ENCODE data around the gene MUC5AC.

MUC5AC gene

GRCh38 chr11:1232883-1233321 is 75.1 kb downstream of the MUC5AC start:
- Histone ChIP-seq H3K36me3 (ENCODE audit: control insufficient read depth in 2 of 2, insufficient read depth in 2 of 2, low read length in 2 of 2) (no peaks in the 10 kb centered on the region), H3K27ac (ENCODE audit: low read length) (no peak overlapping the region), H3K4me3 (ENCODE audit: low read length in 2 of 2) (no peak overlapping the region), H3K9ac (ENCODE audit: low read length in 2 of 2) (no peak overlapping the region), H3K27me3 (ENCODE audit: control insufficient read depth in 1 of 2, insufficient read depth in 2 of 2, low read length in 2 of 2) (peaks cover 0 to 3% of the 10 kb centered on the region in 2 donors), H3K4me1 (ENCODE audit: control insufficient read depth, insufficient read depth, low read length) (no peaks in the 10 kb centered on the region), H3K9me3 (ENCODE audit: control insufficient read depth in 2 of 2, low read length in 2 of 2) (no peaks in the 10 kb centered on the region)

- Histone ChIP-seq H3K4me3 (ENCODE audit: low read length in 2 of 2) (no peak overlapping the region), H3K27me3 (ENCODE audit: control insufficient read depth in 1 of 2, insufficient read depth in 2 of 2, low read length in 2 of 2) (peaks cover 0 to 3% of the 10 kb centered on the region in 2 donors), H3K9me3 (ENCODE audit: control insufficient read depth in 2 of 2, low read length in 2 of 2) (no peaks in the 10 kb centered on the region), H3K27ac (ENCODE audit: low read length) (no peak overlapping the region), H3K36me3 (ENCODE audit: control insufficient read depth in 2 of 2, insufficient read depth in 2 of 2, low read length in 2 of 2) (no peaks in the 10 kb centered on the region), H3K9ac (ENCODE audit: low read length in 2 of 2) (no peak overlapping the region), H3K4me1 (ENCODE audit: control insufficient read depth, insufficient read depth, low read length) (no peaks in the 10 kb centered on the region)
Measured at GRCh38 chr11:1233351-1234053, 75.7 kb downstream of the MUC5AC start.

- Histone ChIP-seq H3K4me1 (ENCODE audit: control insufficient read depth, insufficient read depth, low read length) (no peaks in the 10 kb centered on the region), H3K4me3 (ENCODE audit: low read length in 2 of 2) (no peak overlapping the region), H3K9ac (ENCODE audit: low read length in 2 of 2) (no peak overlapping the region), H3K9me3 (ENCODE audit: control insufficient read depth in 2 of 2, low read length in 2 of 2) (no peaks in the 10 kb centered on the region), H3K27me3 (ENCODE audit: control insufficient read depth in 1 of 2, insufficient read depth in 2 of 2, low read length in 2 of 2) (peaks cover 0 to 3% of the 10 kb centered on the region in 2 donors), H3K36me3 (ENCODE audit: control insufficient read depth in 2 of 2, insufficient read depth in 2 of 2, low read length in 2 of 2) (no peaks in the 10 kb centered on the region), H3K27ac (ENCODE audit: low read length) (no peak overlapping the region)
Measured at GRCh38 chr11:1234054-1234720, 76.4 kb downstream of the MUC5AC start.

GRCh38 chr11:1234771-1235305 is 77.1 kb downstream of the MUC5AC start:
- Histone ChIP-seq H3K4me3 (ENCODE audit: low read length in 2 of 2) (no peak overlapping the region), H3K9ac (ENCODE audit: low read length in 2 of 2) (no peak overlapping the region), H3K9me3 (ENCODE audit: control insufficient read depth in 2 of 2, low read length in 2 of 2) (no peaks in the 10 kb centered on the region), H3K27me3 (ENCODE audit: control insufficient read depth in 1 of 2, insufficient read depth in 2 of 2, low read length in 2 of 2) (peaks cover 0 to 3% of the 10 kb centered on the region in 2 donors), H3K36me3 (ENCODE audit: control insufficient read depth in 2 of 2, insufficient read depth in 2 of 2, low read length in 2 of 2) (no peaks in the 10 kb centered on the region), H3K4me1 (ENCODE audit: control insufficient read depth, insufficient read depth, low read length) (no peaks in the 10 kb centered on the region), H3K27ac (ENCODE audit: low read length) (no peak overlapping the region)

GRCh38 chr11:1235306-1235900 is 77.7 kb downstream of the MUC5AC start:
- Histone ChIP-seq H3K4me3 (ENCODE audit: low read length in 2 of 2) (no peak overlapping the region), H3K4me1 (ENCODE audit: control insufficient read depth, insufficient read depth, low read length) (no peaks in the 10 kb centered on the region), H3K9me3 (ENCODE audit: control insufficient read depth in 2 of 2, low read length in 2 of 2) (no peaks in the 10 kb centered on the region), H3K27me3 (ENCODE audit: control insufficient read depth in 1 of 2, insufficient read depth in 2 of 2, low read length in 2 of 2) (peaks cover 0 to 3% of the 10 kb centered on the region in 2 donors), H3K27ac (ENCODE audit: low read length) (no peak overlapping the region), H3K9ac (ENCODE audit: low read length in 2 of 2) (no peak overlapping the region), H3K36me3 (ENCODE audit: control insufficient read depth in 2 of 2, insufficient read depth in 2 of 2, low read length in 2 of 2) (no peaks in the 10 kb centered on the region)

- H3K9ac ChIP-seq (ENCODE audit: low read length in 2 of 2): no peak overlapping the region
Measured at GRCh38 chr11:1235901-1236315, 78.2 kb downstream of the MUC5AC start.

GRCh38 chr11:1236316-1237127 is 78.8 kb downstream of the MUC5AC start:
- Histone ChIP-seq H3K27me3 (ENCODE audit: control insufficient read depth in 1 of 2, insufficient read depth in 2 of 2, low read length in 2 of 2) (peaks cover 0 to 2% of the 10 kb centered on the region in 2 donors), H3K9ac (ENCODE audit: low read length in 2 of 2) (no peak overlapping the region), H3K4me1 (ENCODE audit: control insufficient read depth, insufficient read depth, low read length) (no peaks in the 10 kb centered on the region), H3K9me3 (ENCODE audit: control insufficient read depth in 2 of 2, low read length in 2 of 2) (no peaks in the 10 kb centered on the region), H3K36me3 (ENCODE audit: control insufficient read depth in 2 of 2, insufficient read depth in 2 of 2, low read length in 2 of 2) (no peaks in the 10 kb centered on the region), H3K27ac (ENCODE audit: low read length) (no peak overlapping the region), H3K4me3 (ENCODE audit: low read length in 2 of 2) (no peak overlapping the region)

More at GRCh38 chr11:1235901-1236315, 78.2 kb downstream of the MUC5AC start:
- Histone ChIP-seq H3K9me3 (ENCODE audit: control insufficient read depth in 2 of 2, low read length in 2 of 2) (no peaks in the 10 kb centered on the region), H3K36me3 (ENCODE audit: control insufficient read depth in 2 of 2, insufficient read depth in 2 of 2, low read length in 2 of 2) (no peaks in the 10 kb centered on the region), H3K4me1 (ENCODE audit: control insufficient read depth, insufficient read depth, low read length) (no peaks in the 10 kb centered on the region), H3K27ac (ENCODE audit: low read length) (no peak overlapping the region), H3K27me3 (ENCODE audit: control insufficient read depth in 1 of 2, insufficient read depth in 2 of 2, low read length in 2 of 2) (peaks cover 0 to 3% of the 10 kb centered on the region in 2 donors), H3K4me3 (ENCODE audit: low read length in 2 of 2) (no peak overlapping the region)

GRCh38 chr11:1237128-1237580 is 79.4 kb downstream of the MUC5AC start:
- Histone ChIP-seq H3K9me3 (ENCODE audit: control insufficient read depth in 2 of 2, low read length in 2 of 2) (no peaks in the 10 kb centered on the region), H3K36me3 (ENCODE audit: control insufficient read depth in 2 of 2, insufficient read depth in 2 of 2, low read length in 2 of 2) (no peaks in the 10 kb centered on the region), H3K27ac (ENCODE audit: low read length) (no peak overlapping the region), H3K9ac (ENCODE audit: low read length in 2 of 2) (no peak overlapping the region), H3K4me1 (ENCODE audit: control insufficient read depth, insufficient read depth, low read length) (no peaks in the 10 kb centered on the region), H3K27me3 (ENCODE audit: control insufficient read depth in 1 of 2, insufficient read depth in 2 of 2, low read length in 2 of 2) (peaks cover 0 to 2% of the 10 kb centered on the region in 2 donors), H3K4me3 (ENCODE audit: low read length in 2 of 2) (no peak overlapping the region)

GRCh38 chr11:1237851-1238250 is 80.1 kb downstream of the MUC5AC start:
- Histone ChIP-seq H3K4me3 (ENCODE audit: low read length in 2 of 2) (no peak overlapping the region), H3K9ac (ENCODE audit: low read length in 2 of 2) (no peak overlapping the region), H3K9me3 (ENCODE audit: control insufficient read depth in 2 of 2, low read length in 2 of 2) (no peaks in the 10 kb centered on the region), H3K27me3 (ENCODE audit: control insufficient read depth in 1 of 2, insufficient read depth in 2 of 2, low read length in 2 of 2) (no peaks in the 10 kb centered on the region), H3K27ac (ENCODE audit: low read length) (no peak overlapping the region), H3K4me1 (ENCODE audit: control insufficient read depth, insufficient read depth, low read length) (no peaks in the 10 kb centered on the region), H3K36me3 (ENCODE audit: control insufficient read depth in 2 of 2, insufficient read depth in 2 of 2, low read length in 2 of 2) (no peaks in the 10 kb centered on the region)

All from stomach smooth muscle (tissue), 2 donors.